ENCODE results near the gene TNS1.
"Not testable (repeated sequence)": the region's sequence is repeated elsewhere in the genome, so short reads cannot be mapped to it uniquely, and the experiment has no call there.

TNS1 gene

DNA sequence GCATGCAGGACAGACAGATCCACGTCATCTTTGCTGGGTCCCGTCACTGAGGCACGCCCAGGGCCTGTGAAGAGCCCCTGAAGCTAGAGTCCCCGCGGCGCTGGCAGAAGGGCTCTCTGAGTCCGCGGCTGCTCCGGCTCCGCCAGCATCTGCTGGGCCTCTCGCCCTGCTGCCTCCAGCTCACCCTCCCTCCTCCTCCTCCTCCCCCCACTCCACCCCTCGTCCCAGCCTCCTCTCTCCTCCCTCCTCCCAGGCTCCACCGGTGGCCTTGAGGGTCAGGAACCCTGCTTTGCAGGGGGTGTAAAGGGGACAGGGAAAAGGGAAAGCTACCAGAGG is at the start of gene TNS1:
TNS1 (minus strand) TSS at position 151 of the 336 bp plus-strand sequence; CDS start at position 28, 123 bp downstream.
- no peak for DNase-seq

GRCh38 chr2:218051903-218052302 is 49.1 kb upstream of the TNS1 start:
- DNase-seq, result no peak

- DNase-seq, result no peak
Measured at GRCh38 chr2:218047536-218048225, 44.9 kb upstream of the TNS1 start.

GRCh38 chr2:218046238-218046637 is 43.4 kb upstream of the TNS1 start:
- no peak for DNase-seq

DNA sequence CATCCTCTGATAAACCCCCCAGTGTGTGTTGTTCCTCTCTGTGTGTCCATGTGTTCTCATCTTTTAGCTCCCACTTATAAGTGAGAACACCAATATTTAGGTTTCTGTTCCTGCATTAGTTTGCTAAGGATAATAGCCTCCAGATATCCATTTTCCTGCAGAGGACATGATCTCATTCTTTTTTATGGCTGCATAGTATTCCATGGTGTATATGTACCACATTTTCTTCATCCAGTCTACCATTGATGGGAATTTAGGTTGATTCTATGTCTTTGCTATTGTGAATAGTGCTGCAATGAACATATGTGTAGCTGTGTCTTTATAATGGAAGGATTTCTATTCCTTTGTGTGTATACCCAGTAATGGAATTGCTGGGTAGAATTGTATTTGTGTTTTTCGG is 41.8 kb upstream of the TNS1 start:
- not testable (repeated sequence) for DNase-seq

DNA sequence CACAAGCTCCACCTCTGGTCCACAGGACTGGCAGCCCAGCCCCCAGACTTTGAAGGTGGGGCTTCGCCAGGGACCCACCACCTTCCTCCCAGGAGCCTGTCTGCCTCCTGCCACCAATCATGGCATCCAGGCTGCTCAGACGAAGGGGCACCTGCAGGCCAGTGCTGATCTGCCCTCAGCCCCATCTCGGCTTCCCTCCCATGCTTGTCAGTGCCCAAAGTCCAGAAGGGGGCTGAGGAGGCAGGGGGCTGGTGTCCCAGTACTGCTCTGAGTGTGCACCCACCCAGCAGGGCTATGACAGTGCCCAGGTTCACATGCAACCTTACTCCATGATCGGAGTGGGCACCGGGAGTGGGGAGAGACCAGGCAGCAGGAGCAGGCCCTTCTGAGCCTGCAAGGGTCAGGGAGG is 40.9 kb upstream of the TNS1 start:
- no peak for DNase-seq

GRCh38 chr2:218043100-218043499 is 40.3 kb upstream of the TNS1 start:
- no peak for DNase-seq

GRCh38 chr2:218041302-218042168 is 38.7 kb upstream of the TNS1 start:
- DNase-seq, result no peak

DNA sequence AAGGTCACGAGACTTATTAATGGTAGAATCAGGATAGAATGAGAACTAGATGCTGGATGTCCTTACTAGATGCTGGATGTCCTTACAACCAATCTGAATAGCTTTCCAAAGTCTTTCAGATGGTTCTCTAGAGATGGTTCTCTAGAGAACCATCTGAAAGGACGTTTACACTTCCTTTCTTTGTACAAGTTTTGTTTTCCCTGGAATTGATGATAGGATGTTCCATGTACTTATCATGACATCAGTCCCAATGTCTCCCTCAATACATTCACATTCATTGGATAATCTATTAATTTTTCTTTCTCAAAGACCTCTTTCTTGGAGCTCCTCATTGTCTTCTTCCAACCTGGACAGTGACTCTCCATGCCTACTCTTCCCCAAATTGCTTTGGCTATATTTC is 38.1 kb upstream of the TNS1 start:
- DNase-seq, result no peak

- DNase-seq, result no peak
Measured at GRCh38 chr2:218039171-218039570, 36.4 kb upstream of the TNS1 start.

DNA sequence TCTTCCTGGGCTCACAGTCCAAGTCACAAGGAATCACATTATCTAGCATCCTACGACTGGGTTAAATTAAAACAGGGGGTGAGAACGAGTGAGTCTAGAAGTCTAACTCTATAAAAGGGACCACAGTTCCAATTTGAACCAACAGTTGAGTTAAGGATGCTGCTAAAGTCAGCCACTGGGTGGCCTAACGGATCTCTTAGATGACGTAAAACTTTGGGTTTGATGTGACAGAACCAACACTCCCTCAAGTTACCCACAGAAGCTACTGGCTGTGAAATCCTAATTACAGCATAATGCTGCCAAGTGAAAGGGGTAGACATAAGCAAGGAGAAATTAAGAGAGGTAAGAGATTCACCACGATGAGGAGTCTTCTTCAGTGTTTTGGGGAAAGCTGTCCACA is 33.6 kb upstream of the TNS1 start:
- no peak for DNase-seq

GRCh38 chr2:218035463-218036100 is 32.8 kb upstream of the TNS1 start:
- DNase-seq, result no peak

DNA sequence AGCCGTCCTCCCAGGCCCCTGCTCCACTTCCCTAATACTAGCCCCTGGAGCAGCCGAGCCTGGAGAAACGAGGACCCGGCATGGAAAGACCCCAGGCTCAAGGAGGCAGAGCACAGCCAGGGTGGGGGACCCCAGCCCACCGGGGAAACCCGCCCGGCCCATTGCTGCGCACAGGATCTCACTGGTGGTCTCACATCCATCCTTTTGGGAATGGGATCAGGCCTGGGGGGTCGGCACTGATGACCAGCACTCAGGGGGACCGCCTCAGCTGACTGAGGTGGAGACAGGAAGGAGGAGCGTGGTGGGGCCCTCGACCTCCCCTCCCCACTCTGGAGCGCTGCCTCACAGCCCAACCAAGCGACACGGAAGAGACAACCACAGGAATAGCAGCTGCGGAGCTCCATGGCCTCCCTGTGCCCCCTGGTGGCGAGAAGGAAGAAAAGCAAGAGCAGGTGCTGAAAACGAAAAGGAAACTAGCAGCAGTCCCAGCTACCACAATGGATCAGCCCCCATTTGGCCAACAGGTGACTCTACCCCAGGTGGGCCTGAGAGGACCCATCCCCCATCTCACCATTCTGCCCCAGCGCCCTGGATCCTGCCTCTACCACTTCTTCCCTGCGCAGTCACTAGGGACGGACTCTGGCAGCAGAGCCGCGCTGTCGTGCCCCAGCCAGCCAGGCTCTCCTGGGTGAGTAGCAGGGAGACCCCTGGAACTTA is 31.9 kb upstream of the TNS1 start:
- peak; percentile 80 for DNase-seq

GRCh38 chr2:218033590-218034496 is 31.0 kb upstream of the TNS1 start:
- DNase-seq, result no peak

- no peak for DNase-seq
Measured at GRCh38 chr2:218033208-218033589, 30.4 kb upstream of the TNS1 start.

GRCh38 chr2:218032336-218033171 is 29.8 kb upstream of the TNS1 start:
- no peak for DNase-seq

- no peak for DNase-seq
Measured at GRCh38 chr2:218031771-218032257, 29.0 kb upstream of the TNS1 start.

DNA sequence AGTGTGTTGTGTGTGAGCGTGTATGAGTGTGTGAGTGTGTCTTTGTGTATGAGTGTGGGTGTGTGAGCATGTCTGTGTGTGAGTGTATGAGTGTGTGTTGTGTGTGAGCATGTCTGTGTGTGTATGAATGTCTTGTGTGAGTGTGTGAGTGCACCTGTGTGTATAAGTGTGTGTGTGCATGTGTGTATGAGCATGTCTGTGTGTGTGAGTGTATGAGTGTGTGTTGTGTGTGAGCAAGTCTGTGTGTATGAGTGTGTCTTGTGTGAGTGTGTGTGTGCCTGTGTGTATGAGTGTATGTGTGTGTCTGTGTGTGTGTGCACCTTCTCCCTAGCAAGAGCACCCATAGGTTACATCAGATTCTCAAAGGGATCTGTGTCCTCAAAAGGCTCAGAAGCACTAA is 28.5 kb upstream of the TNS1 start:
- no peak for DNase-seq

GRCh38 chr2:218030409-218031195 is 27.8 kb upstream of the TNS1 start:
- DNase-seq, result no peak

Data from NCI-H2227 treated with DMSO at 0.1 percent for 48 hours (cell line).